ENCODE measurements around the gene FNBP1. TPM values are rescaled to one million over a fixed set of nuclear protein-coding genes. Genes with fewer than 3 reads are reported as not detected.
"Not testable (repeated sequence)": the region's sequence is repeated elsewhere in the genome, so short reads cannot be mapped to it uniquely, and the experiment has no call there.

FNBP1 gene
- total RNA-seq, 2 experiments from 2014 or later: 266 to 268 TPM

DNA sequence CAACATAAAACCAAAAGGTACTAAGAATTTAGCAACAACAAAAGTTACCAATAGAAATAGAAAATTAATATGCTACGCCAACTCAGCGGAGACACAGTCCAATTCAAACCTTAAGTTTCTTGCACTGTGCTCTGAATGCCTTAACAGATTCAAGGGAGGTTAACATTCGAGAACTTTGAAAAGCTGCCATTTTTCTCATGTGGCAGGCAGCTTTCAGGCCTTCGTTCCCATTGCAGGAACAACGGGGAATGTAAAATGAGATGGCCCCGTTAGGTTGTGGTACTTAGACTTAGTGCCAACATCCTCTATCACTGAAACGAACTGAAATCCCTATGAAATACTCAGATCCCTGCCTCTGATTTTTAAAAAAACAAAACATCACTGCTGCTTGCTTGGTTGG lies 22.4 kb downstream of the FNBP1 start:
- CTCF ChIA-PET: interaction anchor here (1.5 kb wide), 1 partner anchor 8 kb away, joined by 4 read pairs; no protein-coding TSS in a partner anchor
- H3K4me3 Mint-ChIP-seq: no peak overlapping the region
- intact Hi-C loops (cut with micrococcal nuclease): no loop called here
- H3K36me3 Mint-ChIP-seq (ENCODE audit: low read depth): peaks cover 74% of the 10 kb centered on the region
- H3K27ac Mint-ChIP-seq: peak overlapping the region; percentile 99
- DNase-seq: no peak
- peaks cover 8% of the 10 kb centered on the region for H3K9me3 Mint-ChIP-seq
- POLR2A ChIA-PET: interaction anchor here (1.1 to 2.1 kb wide), 5 partner anchors 12 to 134 kb away, joined by 3 to 6 read pairs (median 4); no protein-coding TSS in a partner anchor
- H3K4me1 Mint-ChIP-seq (ENCODE audit: low read depth): peaks cover 85% of the 10 kb centered on the region
- ATAC-seq: no peak
- TF ChIP-seq, protein P1, sequence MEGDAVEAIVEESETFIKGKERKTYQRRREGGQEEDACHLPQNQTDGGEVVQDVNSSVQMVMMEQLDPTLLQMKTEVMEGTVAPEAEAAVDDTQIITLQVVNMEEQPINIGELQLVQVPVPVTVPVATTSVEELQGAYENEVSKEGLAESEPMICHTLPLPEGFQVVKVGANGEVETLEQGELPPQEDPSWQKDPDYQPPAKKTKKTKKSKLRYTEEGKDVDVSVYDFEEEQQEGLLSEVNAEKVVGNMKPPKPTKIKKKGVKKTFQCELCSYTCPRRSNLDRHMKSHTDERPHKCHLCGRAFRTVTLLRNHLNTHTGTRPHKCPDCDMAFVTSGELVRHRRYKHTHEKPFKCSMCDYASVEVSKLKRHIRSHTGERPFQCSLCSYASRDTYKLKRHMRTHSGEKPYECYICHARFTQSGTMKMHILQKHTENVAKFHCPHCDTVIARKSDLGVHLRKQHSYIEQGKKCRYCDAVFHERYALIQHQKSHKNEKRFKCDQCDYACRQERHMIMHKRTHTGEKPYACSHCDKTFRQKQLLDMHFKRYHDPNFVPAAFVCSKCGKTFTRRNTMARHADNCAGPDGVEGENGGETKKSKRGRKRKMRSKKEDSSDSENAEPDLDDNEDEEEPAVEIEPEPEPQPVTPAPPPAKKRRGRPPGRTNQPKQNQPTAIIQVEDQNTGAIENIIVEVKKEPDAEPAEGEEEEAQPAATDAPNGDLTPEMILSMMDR (IDR thresholded peaks at IDR 0.05): no peak
- H3K27me3 Mint-ChIP-seq: no peaks in the 10 kb centered on the region

DNA sequence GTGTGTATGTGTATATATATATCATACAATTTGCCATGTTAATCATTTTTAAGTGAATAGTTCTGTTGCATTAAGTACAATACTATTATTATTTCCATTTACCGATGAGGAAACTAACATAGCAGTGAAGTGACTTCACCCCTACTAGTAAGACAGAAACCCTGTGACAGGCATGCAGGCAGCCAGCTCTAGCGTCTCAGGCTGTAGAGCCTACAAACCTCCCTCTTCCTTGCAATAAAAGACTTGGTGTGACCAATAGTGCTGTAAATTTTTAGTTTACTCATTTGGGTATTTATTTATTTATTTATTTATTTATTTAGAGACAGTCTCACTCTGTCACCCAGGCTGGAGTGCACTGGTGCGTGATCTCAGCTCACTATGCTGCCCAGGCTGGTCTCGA lies 24.7 kb downstream of the FNBP1 start:
- Mint-ChIP-seq H3K4me3 (no peak overlapping the region), H3K4me1 (ENCODE audit: low read depth) (peaks cover 75% of the 10 kb centered on the region), H3K27ac (peak overlapping the region; percentile 95), H3K27me3 (no peaks in the 10 kb centered on the region), H3K36me3 (ENCODE audit: low read depth) (peaks cover 77% of the 10 kb centered on the region), H3K9me3 (peaks cover 9% of the 10 kb centered on the region)
- TF ChIP-seq, protein P1 (IDR thresholded peaks at IDR 0.05): no peak
- ATAC-seq (no peak), DNase-seq (peak; percentile 44)
- ChIA-PET POLR2A (interaction anchor here (0.7 to 2.6 kb wide), 8 partner anchors 8 to 27 kb away, joined by 4 to 23 read pairs (median 9); partner anchors contain the start of gene FNBP1), CTCF (interaction anchor here (1.8 kb wide), 1 partner anchor 16 kb away, joined by 4 read pairs; no protein-coding TSS in a partner anchor)
- intact Hi-C loops (cut with micrococcal nuclease): no loop called here

DNA sequence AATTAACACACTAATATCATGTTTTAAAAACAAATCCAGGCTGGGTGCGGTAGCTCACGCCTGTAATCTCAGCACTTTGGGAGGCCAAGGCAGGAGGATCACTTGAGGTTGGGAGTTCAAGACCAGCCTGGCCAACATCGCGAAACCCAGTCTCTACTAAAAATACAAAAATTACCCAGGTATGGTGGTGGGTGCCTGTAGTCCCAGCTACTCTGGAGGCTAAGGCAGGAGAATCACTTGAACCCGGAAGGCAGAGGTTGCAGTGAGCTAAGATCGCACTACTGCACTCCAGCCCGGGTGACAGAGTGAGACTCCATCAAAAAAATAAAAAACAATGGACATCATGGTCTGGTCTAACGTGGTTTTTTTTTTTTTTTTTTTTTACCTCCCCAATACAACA lies 25.5 kb downstream of the FNBP1 start:
- H3K27me3 Mint-ChIP-seq; ATAC-seq; H3K9me3 Mint-ChIP-seq; intact Hi-C loops (cut with micrococcal nuclease); DNase-seq: not testable (repeated sequence)
- Mint-ChIP-seq H3K27ac (peak overlapping the region; percentile 95), H3K36me3 (ENCODE audit: low read depth) (peaks cover 77% of the 10 kb centered on the region), H3K4me3 (peak overlapping the region; percentile 42), H3K4me1 (ENCODE audit: low read depth) (peaks cover 75% of the 10 kb centered on the region)
- POLR2A ChIA-PET: interaction anchor here (0.7 to 2.6 kb wide), 13 partner anchors 9 to 131 kb away, joined by 3 to 23 read pairs (median 6); partner anchors contain the start of gene FNBP1
- CTCF ChIA-PET: interaction anchor here (0.7 to 1.8 kb wide), 5 partner anchors 9 to 25 kb away, joined by 3 to 8 read pairs (median 4); no protein-coding TSS in a partner anchor

DNA sequence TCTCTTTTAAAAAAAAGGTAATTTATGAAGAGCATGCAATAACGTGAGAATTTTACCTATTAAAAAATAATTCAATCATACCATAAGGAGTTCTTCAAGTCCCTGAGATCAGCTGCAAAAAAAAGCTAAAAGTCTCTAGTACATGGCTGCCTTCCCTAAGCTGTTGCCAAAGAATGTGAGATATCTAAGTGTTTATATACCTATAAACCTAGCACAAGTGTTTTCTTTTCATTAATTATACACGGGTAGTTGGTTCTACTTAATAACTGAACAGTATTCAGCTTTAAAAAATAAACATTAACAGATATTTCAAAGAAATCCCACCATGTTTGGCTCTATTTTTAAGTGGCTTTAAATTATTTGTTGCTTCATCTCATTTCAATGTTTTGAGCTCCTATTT lies 25.9 kb downstream of the FNBP1 start:
- CTCF ChIA-PET: interaction anchor here (0.7 to 1.6 kb wide), 5 partner anchors 10 to 25 kb away, joined by 3 to 8 read pairs (median 4); no protein-coding TSS in a partner anchor
- peak overlapping the region; percentile 95 for H3K27ac Mint-ChIP-seq
- H3K4me3 Mint-ChIP-seq: peak overlapping the region; percentile 42
- peaks cover 77% of the 10 kb centered on the region for H3K36me3 Mint-ChIP-seq (ENCODE audit: low read depth)
- H3K9me3 Mint-ChIP-seq: peaks cover 11% of the 10 kb centered on the region
- no peak for ATAC-seq
- TF ChIP-seq, protein P1 (IDR thresholded peaks at IDR 0.05): no peak
- POLR2A ChIA-PET: interaction anchor here (0.6 to 2.6 kb wide), 15 partner anchors 8 to 130 kb away, joined by 3 to 23 read pairs (median 6); partner anchors contain the start of gene FNBP1
- peaks cover 74% of the 10 kb centered on the region for H3K4me1 Mint-ChIP-seq (ENCODE audit: low read depth)
- no peak for DNase-seq
- no peaks in the 10 kb centered on the region for H3K27me3 Mint-ChIP-seq
- intact Hi-C loops (cut with micrococcal nuclease): no loop called here

DNA sequence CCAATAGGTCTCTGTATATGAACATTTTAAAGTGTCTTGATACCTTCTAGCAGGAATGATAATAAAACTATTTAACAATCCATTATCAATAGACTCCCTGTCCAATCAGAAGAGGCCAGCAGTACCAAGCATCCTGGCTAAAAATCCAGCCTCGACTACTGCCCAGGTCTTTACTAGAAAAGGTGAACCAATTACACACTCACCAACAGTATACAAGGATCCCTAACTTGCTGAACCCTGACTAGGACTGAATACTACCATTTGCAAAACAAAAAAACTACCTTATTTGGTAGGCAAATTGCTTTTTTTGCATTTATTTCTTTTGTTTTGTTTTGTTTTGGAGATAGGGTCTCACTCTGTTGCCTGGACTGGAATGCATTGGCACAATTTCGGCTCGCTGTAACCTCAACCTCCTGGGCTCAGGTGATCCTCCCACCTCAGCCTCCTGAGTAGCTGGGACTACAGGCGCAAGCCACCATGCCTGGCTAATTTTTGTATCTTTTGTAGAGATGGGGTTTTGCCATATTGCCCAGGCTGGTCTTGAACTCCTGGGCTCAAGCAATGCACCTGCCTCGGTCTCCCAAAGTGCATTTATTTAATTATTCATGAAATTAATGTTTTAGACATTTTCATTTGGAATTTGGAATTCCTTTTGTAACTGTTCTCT lies 27.5 kb downstream of the FNBP1 start:
- Mint-ChIP-seq H3K27ac (peak overlapping the region; percentile 71), H3K4me1 (ENCODE audit: low read depth) (peaks cover 73% of the 10 kb centered on the region), H3K36me3 (ENCODE audit: low read depth) (peaks cover 76% of the 10 kb centered on the region), H3K27me3 (no peaks in the 10 kb centered on the region), H3K9me3 (peaks cover 12% of the 10 kb centered on the region), H3K4me3 (no peak overlapping the region)
- ChIA-PET POLR2A (interaction anchor here (0.6 to 2.5 kb wide), 4 partner anchors 19 to 127 kb away, joined by 3 to 11 read pairs (median 5); partner anchors contain the start of gene GPR107), CTCF (no interaction called here)
- no peak for DNase-seq
- intact Hi-C loops (cut with micrococcal nuclease): no loop called here
- no peak for ATAC-seq
- TF ChIP-seq, protein P1 (IDR thresholded peaks at IDR 0.05): no peak
